Activated naive CD8-positive, alpha-beta T cell (primary cell): ENCODE measurements around the gene SIGLEC15.
"Not testable (repeated sequence)": the region's sequence is repeated elsewhere in the genome, so short reads cannot be mapped to it uniquely, and the experiment has no call there.

Experiments
- H3K27ac Mint-ChIP-seq: one replicate; pipeline ENCODE4 v1.8.0; 2021; ENCODE audit warnings: mixed read lengths
- H3K27me3 Mint-ChIP-seq: one replicate; pipeline ENCODE4 v1.8.0; 2021; ENCODE audit warnings: mixed read lengths
- H3K36me3 Mint-ChIP-seq: one replicate; pipeline ENCODE4 v1.8.0; 2021; ENCODE audit warnings: mixed read lengths
- H3K4me1 Mint-ChIP-seq: one replicate; pipeline ENCODE4 v1.8.0; 2021; ENCODE audit warnings: low read depth, mixed read lengths
- H3K4me3 Mint-ChIP-seq: one replicate; pipeline ENCODE4 v1.8.0; 2021; ENCODE audit warnings: mild to moderate bottlenecking, mixed read lengths
- H3K9me3 Mint-ChIP-seq: one replicate; pipeline ENCODE4 v1.8.0; 2021; ENCODE audit warnings: low read depth, mixed read lengths

SIGLEC15 gene

GRCh38 chr18:45847119-45847518 lies 21.6 kb downstream of the SIGLEC15 start:
- no peaks in the 10 kb centered on the region for H3K27me3 Mint-ChIP-seq
- peaks cover 3% of the 10 kb centered on the region for H3K4me1 Mint-ChIP-seq
- no peak overlapping the region for H3K4me3 Mint-ChIP-seq
- peak overlapping the region; percentile 77 for H3K27ac Mint-ChIP-seq
- no peaks in the 10 kb centered on the region for H3K9me3 Mint-ChIP-seq
- no peaks in the 10 kb centered on the region for H3K36me3 Mint-ChIP-seq

DNA sequence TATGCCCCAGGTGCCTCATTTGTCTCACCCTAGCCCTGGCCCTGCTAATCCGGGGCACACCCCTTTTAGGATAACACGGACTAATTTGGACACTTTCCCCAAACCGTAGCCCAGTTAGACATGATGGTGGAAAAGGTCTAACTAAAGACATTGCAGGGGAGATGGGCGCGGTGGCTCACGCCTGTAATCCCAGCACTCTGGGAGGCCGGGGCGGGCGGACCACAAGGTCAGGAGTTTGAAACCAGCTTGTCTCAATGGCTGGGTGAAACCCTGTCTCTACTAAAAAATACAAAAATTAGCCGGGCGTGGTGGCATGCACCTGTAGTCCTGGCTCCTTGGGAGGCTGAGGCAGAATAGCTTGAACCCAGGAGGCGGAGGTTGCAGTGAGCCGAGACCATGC lies 23.2 kb downstream of the SIGLEC15 start:
- H3K27me3 Mint-ChIP-seq, H3K27ac Mint-ChIP-seq, H3K4me1 Mint-ChIP-seq, H3K36me3 Mint-ChIP-seq, H3K4me3 Mint-ChIP-seq, H3K9me3 Mint-ChIP-seq: not testable (repeated sequence)

- Mint-ChIP-seq H3K9me3 (no peaks in the 10 kb centered on the region), H3K4me1 (peaks cover 3% of the 10 kb centered on the region), H3K36me3 (peaks cover 2% of the 10 kb centered on the region), H3K27ac (no peak overlapping the region), H3K4me3 (no peak overlapping the region), H3K27me3 (no peaks in the 10 kb centered on the region)
Measured at GRCh38 chr18:45849529-45849928, 24.1 kb downstream of the SIGLEC15 start.

DNA sequence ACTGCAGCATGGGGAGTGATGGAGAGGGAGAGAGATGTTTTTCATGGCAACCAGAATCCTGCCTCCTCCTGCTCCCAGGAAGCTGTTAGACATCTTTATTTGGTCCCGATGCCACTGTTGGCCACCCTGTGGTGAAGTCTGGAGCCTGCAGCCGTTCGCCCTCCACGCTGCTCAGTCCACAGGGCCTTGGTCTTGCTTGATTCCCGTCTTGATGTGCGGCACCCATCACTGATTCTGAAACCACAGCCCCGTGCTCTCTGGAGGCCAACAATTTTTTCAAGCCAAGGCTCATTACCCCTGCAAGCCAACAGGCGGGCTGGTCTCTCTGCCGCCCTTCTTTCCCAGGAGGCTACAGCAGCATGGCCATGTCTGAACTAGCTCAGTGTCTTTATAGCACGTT lies 24.5 kb downstream of the SIGLEC15 start:
- Mint-ChIP-seq H3K9me3 (no peaks in the 10 kb centered on the region), H3K36me3 (peaks cover 2% of the 10 kb centered on the region)

GRCh38 chr18:45851161-45851925 lies 25.9 kb downstream of the SIGLEC15 start:
- Mint-ChIP-seq H3K36me3 (peaks cover 6% of the 10 kb centered on the region), H3K4me3 (no peak overlapping the region), H3K27me3 (no peaks in the 10 kb centered on the region), H3K4me1 (no peaks in the 10 kb centered on the region), H3K27ac (peak overlapping the region; percentile 25), H3K9me3 (no peaks in the 10 kb centered on the region)

More for the DNA sequence above, 24.5 kb downstream of the SIGLEC15 start:
- Mint-ChIP-seq H3K27ac (no peak overlapping the region), H3K4me3 (no peak overlapping the region), H3K27me3 (no peaks in the 10 kb centered on the region), H3K4me1 (peaks cover under 1% of the 10 kb centered on the region)

DNA sequence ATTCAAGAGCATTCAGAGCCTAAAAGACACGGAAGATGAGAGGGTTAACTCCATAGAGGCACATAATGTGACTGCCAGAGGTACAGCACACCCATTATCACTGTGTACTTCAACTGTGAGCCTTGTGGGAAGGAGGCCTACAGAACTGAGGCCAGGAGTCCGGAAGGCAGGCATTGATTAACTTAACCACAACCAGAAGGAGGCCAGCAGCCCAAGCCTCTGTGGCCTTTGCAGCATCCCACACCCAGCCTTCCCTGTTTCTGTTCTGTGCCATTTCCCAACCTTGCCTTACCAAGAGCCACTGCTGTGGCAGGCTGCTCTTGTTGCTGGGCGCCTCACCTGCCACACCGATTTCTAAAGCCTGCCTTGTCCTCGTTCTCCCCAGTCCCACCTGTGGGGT lies 27.2 kb downstream of the SIGLEC15 start:
- Mint-ChIP-seq H3K27ac (peak overlapping the region; percentile 4), H3K9me3 (no peaks in the 10 kb centered on the region), H3K4me3 (no peak overlapping the region), H3K27me3 (no peaks in the 10 kb centered on the region), H3K36me3 (peaks cover 10% of the 10 kb centered on the region), H3K4me1 (no peaks in the 10 kb centered on the region)

GRCh38 chr18:45854036-45854586 lies 28.6 kb downstream of the SIGLEC15 start:
- H3K36me3 Mint-ChIP-seq = peaks cover 10% of the 10 kb centered on the region
- no peaks in the 10 kb centered on the region for H3K4me1 Mint-ChIP-seq
- H3K27ac Mint-ChIP-seq = no peak overlapping the region
- no peaks in the 10 kb centered on the region for H3K27me3 Mint-ChIP-seq
- H3K4me3 Mint-ChIP-seq = no peak overlapping the region
- no peaks in the 10 kb centered on the region for H3K9me3 Mint-ChIP-seq

GRCh38 chr18:45856531-45856930 lies 31.1 kb downstream of the SIGLEC15 start:
- Mint-ChIP-seq H3K4me3 (no peak overlapping the region), H3K27me3 (no peaks in the 10 kb centered on the region), H3K36me3 (peaks cover 10% of the 10 kb centered on the region), H3K4me1 (no peaks in the 10 kb centered on the region), H3K27ac (no peak overlapping the region), H3K9me3 (no peaks in the 10 kb centered on the region)

GRCh38 chr18:45859334-45859733 lies 33.9 kb downstream of the SIGLEC15 start:
- Mint-ChIP-seq H3K9me3 (no peaks in the 10 kb centered on the region), H3K4me1 (peaks cover 3% of the 10 kb centered on the region), H3K27ac (no peak overlapping the region), H3K36me3 (peaks cover 13% of the 10 kb centered on the region), H3K27me3 (no peaks in the 10 kb centered on the region), H3K4me3 (no peak overlapping the region)

- H3K4me1 Mint-ChIP-seq = peaks cover 3% of the 10 kb centered on the region
- no peaks in the 10 kb centered on the region for H3K9me3 Mint-ChIP-seq
- no peak overlapping the region for H3K4me3 Mint-ChIP-seq
- H3K36me3 Mint-ChIP-seq = peaks cover 19% of the 10 kb centered on the region
- H3K27ac Mint-ChIP-seq = no peak overlapping the region
- H3K27me3 Mint-ChIP-seq = no peaks in the 10 kb centered on the region
Measured at GRCh38 chr18:45860492-45860891, 35.0 kb downstream of the SIGLEC15 start.

DNA sequence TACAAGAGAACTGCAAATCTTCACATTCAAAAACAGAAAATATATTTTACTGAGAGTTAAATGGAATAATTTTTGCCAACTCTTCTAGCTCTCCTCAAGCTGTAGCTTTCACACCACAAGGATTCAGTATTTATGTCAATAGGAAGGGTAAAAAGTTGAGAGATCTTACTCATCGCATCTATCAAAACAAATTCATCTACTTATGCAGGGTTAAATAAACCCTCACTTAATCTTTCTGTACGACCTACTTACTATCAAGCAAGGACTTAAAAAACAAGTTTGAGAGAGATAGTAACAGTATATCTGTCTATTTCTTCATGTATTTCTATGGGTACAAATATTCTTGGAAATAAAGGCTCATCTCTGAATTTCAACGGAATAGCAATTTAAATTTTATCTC lies 35.5 kb downstream of the SIGLEC15 start:
- Mint-ChIP-seq H3K4me3 (no peak overlapping the region), H3K27me3 (no peaks in the 10 kb centered on the region), H3K9me3 (no peaks in the 10 kb centered on the region), H3K27ac (no peak overlapping the region), H3K4me1 (peaks cover 3% of the 10 kb centered on the region), H3K36me3 (peaks cover 21% of the 10 kb centered on the region)

GRCh38 chr18:45861926-45862325 lies 36.5 kb downstream of the SIGLEC15 start:
- H3K27ac Mint-ChIP-seq = no peak overlapping the region
- no peaks in the 10 kb centered on the region for H3K27me3 Mint-ChIP-seq
- H3K4me1 Mint-ChIP-seq = peaks cover 3% of the 10 kb centered on the region
- no peak overlapping the region for H3K4me3 Mint-ChIP-seq
- no peaks in the 10 kb centered on the region for H3K9me3 Mint-ChIP-seq
- peaks cover 19% of the 10 kb centered on the region for H3K36me3 Mint-ChIP-seq

- no peak overlapping the region for H3K4me3 Mint-ChIP-seq
- no peaks in the 10 kb centered on the region for H3K27me3 Mint-ChIP-seq
- peaks cover 20% of the 10 kb centered on the region for H3K36me3 Mint-ChIP-seq
- H3K27ac Mint-ChIP-seq = no peak overlapping the region
- H3K4me1 Mint-ChIP-seq = peaks cover 3% of the 10 kb centered on the region
- H3K9me3 Mint-ChIP-seq = no peaks in the 10 kb centered on the region
Measured at GRCh38 chr18:45863469-45863868, 38.0 kb downstream of the SIGLEC15 start.

DNA sequence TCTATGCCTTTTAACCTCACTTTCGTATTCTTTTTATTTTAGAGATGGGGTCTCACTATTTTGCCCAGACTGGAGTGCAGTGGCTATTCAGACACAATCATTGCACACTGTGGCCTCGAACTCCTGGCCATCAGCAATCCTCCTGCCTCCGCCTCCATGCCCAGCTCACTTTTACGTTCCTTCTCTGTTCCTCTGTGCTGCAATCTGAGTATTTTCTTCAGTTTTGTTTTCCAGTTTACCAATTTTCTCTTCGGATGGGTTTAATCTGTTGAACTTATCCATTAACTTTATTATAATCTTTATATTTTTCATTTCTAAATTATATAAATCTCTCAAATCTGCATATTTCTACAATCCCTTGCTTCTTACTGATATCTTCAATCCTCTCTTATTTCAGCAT lies 38.6 kb downstream of the SIGLEC15 start:
- Mint-ChIP-seq H3K27me3 (no peaks in the 10 kb centered on the region), H3K4me3 (no peak overlapping the region), H3K27ac (no peak overlapping the region), H3K9me3 (no peaks in the 10 kb centered on the region), H3K4me1 (peaks cover 3% of the 10 kb centered on the region), H3K36me3 (peaks cover 20% of the 10 kb centered on the region)

DNA sequence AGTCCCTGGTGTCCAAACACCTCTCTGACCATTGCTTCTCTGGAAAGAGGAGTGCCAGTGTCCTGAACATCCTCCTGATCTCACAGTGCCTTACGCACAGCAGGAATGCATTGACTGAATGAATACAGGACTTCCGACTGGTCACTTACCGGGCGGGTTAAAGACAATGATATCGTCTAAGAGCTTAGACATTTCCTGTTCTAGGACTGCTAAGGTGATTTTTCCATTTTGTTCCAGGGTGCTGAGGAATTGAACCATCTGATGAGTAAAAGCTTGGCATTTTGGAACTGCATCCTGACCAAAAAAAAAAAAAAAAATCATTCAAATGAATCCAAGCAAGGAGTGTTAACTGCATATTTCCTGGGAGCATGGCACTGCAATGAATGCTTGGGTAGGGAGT lies 40.0 kb downstream of the SIGLEC15 start:
- H3K36me3 Mint-ChIP-seq = peaks cover 27% of the 10 kb centered on the region
- no peak overlapping the region for H3K27ac Mint-ChIP-seq
- no peaks in the 10 kb centered on the region for H3K27me3 Mint-ChIP-seq
- H3K4me1 Mint-ChIP-seq = peaks cover 5% of the 10 kb centered on the region
- H3K9me3 Mint-ChIP-seq = no peaks in the 10 kb centered on the region
- H3K4me3 Mint-ChIP-seq = no peak overlapping the region

GRCh38 chr18:45870419-45870818 lies 44.9 kb downstream of the SIGLEC15 start:
- Mint-ChIP-seq H3K36me3 (peaks cover 35% of the 10 kb centered on the region), H3K27ac (no peak overlapping the region), H3K27me3 (no peaks in the 10 kb centered on the region), H3K4me3 (no peak overlapping the region), H3K4me1 (peaks cover 29% of the 10 kb centered on the region), H3K9me3 (peaks cover 4% of the 10 kb centered on the region)
